ENCODE results near the gene SIM1. TPM values are rescaled to one million over a fixed set of nuclear protein-coding genes. Genes with fewer than 3 reads are reported as not detected.

SIM1 gene
- total RNA-seq, 1 experiment from 2014 or later: not detected

GRCh38 chr6:100451577-100451976 is 13.1 kb downstream of the SIM1 start:
- in situ Hi-C loops (cut with HindIII; ENCODE audit: low pct_unique_long_range_greater_than_20kb, low sequenced_read_pairs): no loop called here

GRCh38 chr6:100449239-100449691 is 15.5 kb downstream of the SIM1 start:
- DNase-seq (ENCODE audit: low read depth, low spot score) (no peak), ATAC-seq (no peak)
- no peaks in the 10 kb centered on the region for H3K27me3 ChIP-seq (ENCODE audit: control insufficient read depth, insufficient read depth, low read length)
- intact Hi-C loops (cut with micrococcal nuclease; ENCODE audit: unreplicated experiment): no loop called here
- no peak overlapping the region for H3K4me3 ChIP-seq (ENCODE audit: low read depth in 2 of 2, low read length in 2 of 2)
- H3K9me3 ChIP-seq (ENCODE audit: control insufficient read depth, insufficient read depth, low read depth, low read length): no peaks in the 10 kb centered on the region
- ChIA-PET CTCF (no interaction called here), POLR2A (no interaction called here)
- no peaks in the 10 kb centered on the region for H3K4me1 ChIP-seq (ENCODE audit: control insufficient read depth, insufficient read depth, low read length)
- no peak for TF ChIP-seq SIN3A (IDR thresholded peaks at IDR 0.05; ENCODE audit: borderline replicate concordance, insufficient read depth, low read depth, low read length)
- TF ChIP-seq TCF7L2 (IDR thresholded peaks at IDR 0.05; ENCODE audit: low read depth, low read length): no peak
- no peak for TF ChIP-seq REST (IDR thresholded peaks at IDR 0.05; ENCODE audit: insufficient read depth in 1 of 2, low read depth in 2 of 2, low read length in 1 of 2)
- no peak for TF ChIP-seq CTCF (IDR thresholded peaks at IDR 0.05)
- no peak for TF ChIP-seq POLR2AphosphoS5 (IDR thresholded peaks at IDR 0.05; ENCODE audit: low read depth, low read length)
- BruUV-seq (replicated peaks): no TSS peak
- no peak overlapping the region for H3K27ac ChIP-seq (ENCODE audit: low read length)
- no peaks in the 10 kb centered on the region for H3K36me3 ChIP-seq (ENCODE audit: control insufficient read depth, insufficient read depth, low read length)
- in situ Hi-C loops (cut with HindIII; ENCODE audit: low pct_unique_long_range_greater_than_20kb, low sequenced_read_pairs): no loop called here

More at GRCh38 chr6:100451577-100451976, 13.1 kb downstream of the SIM1 start:
- H3K36me3 ChIP-seq (ENCODE audit: control insufficient read depth, insufficient read depth, low read length): no peaks in the 10 kb centered on the region
- TF ChIP-seq SIN3A (IDR thresholded peaks at IDR 0.05; ENCODE audit: borderline replicate concordance, insufficient read depth, low read depth, low read length): no peak
- no peak for TF ChIP-seq CTCF (IDR thresholded peaks at IDR 0.05)
- no peak for TF ChIP-seq TCF7L2 (IDR thresholded peaks at IDR 0.05; ENCODE audit: low read depth, low read length)
- TF ChIP-seq REST (IDR thresholded peaks at IDR 0.05; ENCODE audit: insufficient read depth in 1 of 2, low read depth in 2 of 2, low read length in 1 of 2): no peak
- no peak for TF ChIP-seq POLR2AphosphoS5 (IDR thresholded peaks at IDR 0.05; ENCODE audit: low read depth, low read length)
- H3K4me1 ChIP-seq (ENCODE audit: control insufficient read depth, insufficient read depth, low read length): no peaks in the 10 kb centered on the region
- no peaks in the 10 kb centered on the region for H3K27me3 ChIP-seq (ENCODE audit: control insufficient read depth, insufficient read depth, low read length)
- no peaks in the 10 kb centered on the region for H3K9me3 ChIP-seq (ENCODE audit: control insufficient read depth, insufficient read depth, low read depth, low read length)
- intact Hi-C loops (cut with micrococcal nuclease; ENCODE audit: unreplicated experiment): no loop called here
- ChIA-PET POLR2A (no interaction called here), CTCF (interaction anchor here (1.3 kb wide), 1 partner anchor 9 kb away, joined by 5 read pairs; no protein-coding TSS in a partner anchor)
- H3K4me3 ChIP-seq (ENCODE audit: low read depth in 2 of 2, low read length in 2 of 2): no peak overlapping the region
- no TSS peak for BruUV-seq (replicated peaks)
- H3K27ac ChIP-seq (ENCODE audit: low read length): no peak overlapping the region
- DNase-seq (ENCODE audit: low read depth, low spot score) (no peak), ATAC-seq (no peak)

All from Panc1 (cell line).